ENCODE results near the gene HRC. TPM values are rescaled to one million over a fixed set of nuclear protein-coding genes. Genes with fewer than 3 reads are reported as not detected.

Gene HRC, protein sequence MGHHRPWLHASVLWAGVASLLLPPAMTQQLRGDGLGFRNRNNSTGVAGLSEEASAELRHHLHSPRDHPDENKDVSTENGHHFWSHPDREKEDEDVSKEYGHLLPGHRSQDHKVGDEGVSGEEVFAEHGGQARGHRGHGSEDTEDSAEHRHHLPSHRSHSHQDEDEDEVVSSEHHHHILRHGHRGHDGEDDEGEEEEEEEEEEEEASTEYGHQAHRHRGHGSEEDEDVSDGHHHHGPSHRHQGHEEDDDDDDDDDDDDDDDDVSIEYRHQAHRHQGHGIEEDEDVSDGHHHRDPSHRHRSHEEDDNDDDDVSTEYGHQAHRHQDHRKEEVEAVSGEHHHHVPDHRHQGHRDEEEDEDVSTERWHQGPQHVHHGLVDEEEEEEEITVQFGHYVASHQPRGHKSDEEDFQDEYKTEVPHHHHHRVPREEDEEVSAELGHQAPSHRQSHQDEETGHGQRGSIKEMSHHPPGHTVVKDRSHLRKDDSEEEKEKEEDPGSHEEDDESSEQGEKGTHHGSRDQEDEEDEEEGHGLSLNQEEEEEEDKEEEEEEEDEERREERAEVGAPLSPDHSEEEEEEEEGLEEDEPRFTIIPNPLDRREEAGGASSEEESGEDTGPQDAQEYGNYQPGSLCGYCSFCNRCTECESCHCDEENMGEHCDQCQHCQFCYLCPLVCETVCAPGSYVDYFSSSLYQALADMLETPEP
- polyA plus RNA-seq (2011; rRNA removed): 0.06 TPM in 1 of 2 replicates, not detected in the other
- polyA minus RNA-seq (2011; rRNA and poly(A)+ RNA removed): not detected in 2 replicates

DNA sequence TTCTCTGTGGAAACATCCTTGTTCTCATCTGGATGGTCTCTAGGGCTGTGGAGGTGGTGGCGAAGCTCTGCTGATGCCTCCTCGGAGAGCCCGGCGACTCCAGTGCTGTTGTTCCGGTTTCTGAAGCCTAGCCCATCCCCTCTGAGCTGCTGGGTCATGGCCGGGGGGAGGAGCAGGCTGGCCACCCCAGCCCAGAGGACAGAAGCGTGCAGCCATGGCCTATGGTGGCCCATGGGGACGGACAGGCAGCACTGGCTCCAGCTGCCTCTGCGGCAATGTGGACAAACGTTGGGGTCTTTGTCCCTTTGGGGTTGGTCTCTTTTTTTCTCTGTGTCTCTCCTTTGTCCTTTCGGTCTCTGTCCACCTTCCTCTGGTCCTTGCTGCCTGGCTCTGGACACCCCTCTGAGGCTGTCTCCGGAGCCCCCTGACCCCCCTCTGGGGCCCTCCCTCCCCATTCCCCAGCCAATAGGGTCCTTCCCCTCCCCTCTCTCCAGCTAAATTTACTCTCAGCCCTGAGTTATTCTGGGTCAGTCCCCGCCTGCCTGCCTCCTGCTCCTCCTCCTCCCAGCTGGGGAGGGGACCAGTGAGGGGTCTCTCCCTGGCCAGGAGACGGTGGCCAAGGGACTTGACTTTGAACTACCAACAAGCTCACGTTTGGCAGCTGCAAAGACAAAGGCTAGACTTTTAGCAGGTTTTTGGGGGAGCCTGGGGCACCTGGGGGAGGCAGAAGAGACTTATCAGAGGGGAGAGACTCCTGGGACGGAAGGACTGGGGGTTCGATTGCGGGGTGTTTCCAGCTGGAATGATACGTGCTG, at the start of gene HRC:
TSS of gene HRC (minus strand) at position 392 of the 815 bp plus-strand sequence. CDS start at position 233, 159 bp downstream.
- Histone ChIP-seq H3K4me3 (ENCODE audit: low read depth, low read length) (no peak within 1 kb of the TSS), H3K27me3 (ENCODE audit: control insufficient read depth, insufficient read depth, low read length) (no peaks in the 10 kb centered on the region), H3K27ac (ENCODE audit: low read depth, low read length) (no peak within 1 kb of the TSS), H3K9me3 (ENCODE audit: control insufficient read depth, insufficient read depth, low read length) (peaks cover 9% of the 10 kb centered on the region; the same call in 1 of the 2 replicates)
- TF ChIP-seq, protein P1, sequence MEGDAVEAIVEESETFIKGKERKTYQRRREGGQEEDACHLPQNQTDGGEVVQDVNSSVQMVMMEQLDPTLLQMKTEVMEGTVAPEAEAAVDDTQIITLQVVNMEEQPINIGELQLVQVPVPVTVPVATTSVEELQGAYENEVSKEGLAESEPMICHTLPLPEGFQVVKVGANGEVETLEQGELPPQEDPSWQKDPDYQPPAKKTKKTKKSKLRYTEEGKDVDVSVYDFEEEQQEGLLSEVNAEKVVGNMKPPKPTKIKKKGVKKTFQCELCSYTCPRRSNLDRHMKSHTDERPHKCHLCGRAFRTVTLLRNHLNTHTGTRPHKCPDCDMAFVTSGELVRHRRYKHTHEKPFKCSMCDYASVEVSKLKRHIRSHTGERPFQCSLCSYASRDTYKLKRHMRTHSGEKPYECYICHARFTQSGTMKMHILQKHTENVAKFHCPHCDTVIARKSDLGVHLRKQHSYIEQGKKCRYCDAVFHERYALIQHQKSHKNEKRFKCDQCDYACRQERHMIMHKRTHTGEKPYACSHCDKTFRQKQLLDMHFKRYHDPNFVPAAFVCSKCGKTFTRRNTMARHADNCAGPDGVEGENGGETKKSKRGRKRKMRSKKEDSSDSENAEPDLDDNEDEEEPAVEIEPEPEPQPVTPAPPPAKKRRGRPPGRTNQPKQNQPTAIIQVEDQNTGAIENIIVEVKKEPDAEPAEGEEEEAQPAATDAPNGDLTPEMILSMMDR (IDR thresholded peaks at IDR 0.05; ENCODE audit: low read depth, low read length): no peak
- ChIA-PET CTCF (no interaction called here), POLR2A (no interaction called here)
- no peak for DNase-seq (ENCODE audit: low read depth, low spot score)

DNA sequence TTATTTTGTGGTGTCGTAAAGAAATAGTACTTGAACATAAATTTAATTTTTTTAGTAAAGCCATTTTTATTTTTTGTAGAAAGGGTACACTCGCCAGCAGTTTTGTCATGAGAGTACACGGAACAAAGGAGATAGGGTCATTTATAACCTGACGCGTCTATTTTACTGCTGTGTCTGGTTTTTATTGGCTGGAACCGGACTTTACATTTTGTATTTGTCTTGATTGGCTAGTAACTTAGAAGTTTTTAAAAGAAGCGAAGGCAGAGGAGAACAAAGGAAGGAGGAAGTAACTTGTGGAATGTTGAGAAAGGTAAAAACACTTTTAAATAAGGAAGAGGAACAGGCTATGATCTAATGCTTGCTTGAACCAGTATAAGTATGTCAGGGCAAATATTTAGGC, 45.8 kb upstream of the HRC start:
- CTCF ChIA-PET: no interaction called here

DNA sequence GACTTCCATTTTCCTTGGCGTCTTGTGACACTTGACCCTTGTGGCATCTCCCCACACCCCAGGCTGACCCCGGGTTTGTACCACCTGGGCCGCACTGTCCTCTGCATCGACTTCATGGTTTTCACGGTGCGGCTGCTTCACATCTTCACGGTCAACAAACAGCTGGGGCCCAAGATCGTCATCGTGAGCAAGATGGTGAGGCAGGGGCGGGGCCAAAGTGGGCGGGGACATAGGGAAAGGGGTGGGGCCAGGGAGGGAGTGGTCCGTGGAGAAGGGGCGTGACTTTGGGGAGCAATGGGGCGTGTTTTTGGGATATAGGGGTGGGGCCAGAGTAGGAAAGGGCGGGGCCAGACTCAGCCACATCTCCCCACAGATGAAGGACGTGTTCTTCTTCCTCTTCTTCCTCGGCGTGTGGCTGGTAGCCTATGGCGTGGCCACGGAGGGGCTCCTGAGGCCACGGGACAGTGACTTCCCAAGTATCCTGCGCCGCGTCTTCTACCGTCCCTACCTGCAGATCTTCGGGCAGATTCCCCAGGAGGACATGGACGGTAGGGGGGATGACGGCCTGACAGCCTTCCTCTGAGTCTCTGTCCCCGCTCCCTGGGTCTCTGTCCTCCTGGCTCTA, 45.2 kb upstream of the HRC start:
- no peak overlapping the region for H3K4me3 ChIP-seq (ENCODE audit: low read depth, low read length)
- POLR2A ChIA-PET: no interaction called here
- TF ChIP-seq, protein P1 (IDR thresholded peaks at IDR 0.05; ENCODE audit: low read depth, low read length): no peak
- CTCF ChIA-PET: interaction anchor here (1.2 to 5.5 kb wide), 4 partner anchors 39 to 105 kb away, joined by 6 to 55 read pairs (median 18); no protein-coding TSS in a partner anchor
- H3K27me3 ChIP-seq (ENCODE audit: control insufficient read depth, insufficient read depth, low read length): no peaks in the 10 kb centered on the region
- no peak overlapping the region for H3K27ac ChIP-seq (ENCODE audit: low read depth, low read length)
- no peaks in the 10 kb centered on the region; the same call in 1 of the 2 replicates for H3K9me3 ChIP-seq (ENCODE audit: control insufficient read depth, insufficient read depth, low read length)
- DNase-seq (ENCODE audit: low read depth, low spot score): no peak

More for the DNA sequence above, 45.8 kb upstream of the HRC start:
- Histone ChIP-seq H3K9me3 (ENCODE audit: control insufficient read depth, insufficient read depth, low read length) (no peaks in the 10 kb centered on the region; the same call in 1 of the 2 replicates), H3K27ac (ENCODE audit: low read depth, low read length) (no peak overlapping the region), H3K4me3 (ENCODE audit: low read depth, low read length) (no peak overlapping the region), H3K27me3 (ENCODE audit: control insufficient read depth, insufficient read depth, low read length) (no peaks in the 10 kb centered on the region)
- TF ChIP-seq, protein P1 (IDR thresholded peaks at IDR 0.05; ENCODE audit: low read depth, low read length): no peak
- no peak for DNase-seq (ENCODE audit: low read depth, low spot score)
- POLR2A ChIA-PET: interaction anchor here (0.6 kb wide), 1 partner anchor 101 kb away, joined by 10 read pairs; no protein-coding TSS in a partner anchor

DNA sequence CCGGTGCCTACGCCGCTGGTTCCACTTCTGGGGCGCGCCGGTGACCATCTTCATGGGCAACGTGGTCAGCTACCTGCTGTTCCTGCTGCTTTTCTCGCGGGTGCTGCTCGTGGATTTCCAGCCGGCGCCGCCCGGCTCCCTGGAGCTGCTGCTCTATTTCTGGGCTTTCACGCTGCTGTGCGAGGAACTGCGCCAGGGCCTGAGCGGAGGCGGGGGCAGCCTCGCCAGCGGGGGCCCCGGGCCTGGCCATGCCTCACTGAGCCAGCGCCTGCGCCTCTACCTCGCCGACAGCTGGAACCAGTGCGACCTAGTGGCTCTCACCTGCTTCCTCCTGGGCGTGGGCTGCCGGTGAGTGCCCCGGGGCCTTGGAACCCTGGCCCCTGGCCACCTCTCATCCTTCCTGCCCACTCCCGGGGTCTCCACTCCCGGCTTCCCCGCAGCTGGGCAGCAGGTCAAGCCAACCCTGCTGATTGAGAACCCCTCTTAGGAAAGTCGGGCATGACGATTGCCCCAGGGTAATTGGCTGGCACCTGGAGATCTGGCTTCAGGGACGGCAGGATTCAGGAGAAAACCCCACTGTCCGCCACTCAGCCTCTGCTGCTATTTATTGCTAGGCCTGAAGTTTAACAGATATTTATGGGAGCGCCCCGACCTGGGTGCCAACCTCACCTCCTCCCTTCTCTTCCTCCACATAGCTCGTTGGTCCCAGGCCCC, 41.5 kb upstream of the HRC start:
- Histone ChIP-seq H3K27me3 (ENCODE audit: control insufficient read depth, insufficient read depth, low read length) (no peaks in the 10 kb centered on the region), H3K4me3 (ENCODE audit: low read depth, low read length) (no peak overlapping the region), H3K9me3 (ENCODE audit: control insufficient read depth, insufficient read depth, low read length) (no peaks in the 10 kb centered on the region; the same call in 1 of the 2 replicates), H3K27ac (ENCODE audit: low read depth, low read length) (no peak overlapping the region)
- POLR2A ChIA-PET: no interaction called here
- no peak for DNase-seq (ENCODE audit: low read depth, low spot score)
- TF ChIP-seq, protein P1 (IDR thresholded peaks at IDR 0.05; ENCODE audit: low read depth, low read length): no peak
- CTCF ChIA-PET: interaction anchor here (1.7 to 5.5 kb wide), 4 partner anchors 11 to 99 kb away, joined by 3 to 55 read pairs (median 44); no protein-coding TSS in a partner anchor
